SW 1271 (cell line): ENCODE measurements around the gene GOLGA2.
"Not testable (repeated sequence)": the region's sequence is repeated elsewhere in the genome, so short reads cannot be mapped to it uniquely, and the experiment has no call there.

Experiments
- DNase-seq, 2 experiments: peaks; one replicate each; lab custom pipeline; 2025; lab: John Stamatoyannopoulos, UW

The GOLGA2 gene

DNA sequence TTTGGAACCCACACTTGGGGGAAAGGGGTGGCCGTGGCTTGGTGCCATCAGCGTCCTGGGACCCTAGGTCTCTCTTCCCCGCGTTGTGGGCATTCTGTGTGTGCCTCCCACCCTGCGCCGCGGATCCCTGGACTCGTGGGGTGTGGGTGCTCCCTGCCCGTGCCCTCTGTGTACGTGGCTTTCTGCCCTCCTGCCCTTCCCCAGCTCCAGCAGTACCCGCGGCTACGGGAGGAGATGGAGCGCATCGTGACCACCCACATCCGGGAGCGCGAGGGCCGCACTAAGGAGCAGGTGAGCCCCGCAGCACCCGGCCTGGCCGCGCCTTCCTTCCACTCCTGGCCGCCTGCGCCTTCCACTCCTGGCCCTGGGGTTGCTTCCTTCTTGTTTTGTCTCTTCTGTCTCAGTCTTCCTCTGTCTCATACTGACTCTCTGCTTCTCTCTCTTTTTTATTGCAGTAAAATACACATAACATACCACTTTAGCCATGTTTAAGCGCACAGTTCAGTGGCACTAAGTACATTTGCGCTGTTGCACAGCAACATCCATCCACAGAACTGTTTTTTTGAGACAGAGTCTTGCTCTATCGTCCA, 41.9 kb downstream of the GOLGA2 start:
- no peak for DNase-seq

GRCh38 chr9:128232528-128233428, 43.0 kb downstream of the GOLGA2 start:
- DNase-seq = no peak

DNA sequence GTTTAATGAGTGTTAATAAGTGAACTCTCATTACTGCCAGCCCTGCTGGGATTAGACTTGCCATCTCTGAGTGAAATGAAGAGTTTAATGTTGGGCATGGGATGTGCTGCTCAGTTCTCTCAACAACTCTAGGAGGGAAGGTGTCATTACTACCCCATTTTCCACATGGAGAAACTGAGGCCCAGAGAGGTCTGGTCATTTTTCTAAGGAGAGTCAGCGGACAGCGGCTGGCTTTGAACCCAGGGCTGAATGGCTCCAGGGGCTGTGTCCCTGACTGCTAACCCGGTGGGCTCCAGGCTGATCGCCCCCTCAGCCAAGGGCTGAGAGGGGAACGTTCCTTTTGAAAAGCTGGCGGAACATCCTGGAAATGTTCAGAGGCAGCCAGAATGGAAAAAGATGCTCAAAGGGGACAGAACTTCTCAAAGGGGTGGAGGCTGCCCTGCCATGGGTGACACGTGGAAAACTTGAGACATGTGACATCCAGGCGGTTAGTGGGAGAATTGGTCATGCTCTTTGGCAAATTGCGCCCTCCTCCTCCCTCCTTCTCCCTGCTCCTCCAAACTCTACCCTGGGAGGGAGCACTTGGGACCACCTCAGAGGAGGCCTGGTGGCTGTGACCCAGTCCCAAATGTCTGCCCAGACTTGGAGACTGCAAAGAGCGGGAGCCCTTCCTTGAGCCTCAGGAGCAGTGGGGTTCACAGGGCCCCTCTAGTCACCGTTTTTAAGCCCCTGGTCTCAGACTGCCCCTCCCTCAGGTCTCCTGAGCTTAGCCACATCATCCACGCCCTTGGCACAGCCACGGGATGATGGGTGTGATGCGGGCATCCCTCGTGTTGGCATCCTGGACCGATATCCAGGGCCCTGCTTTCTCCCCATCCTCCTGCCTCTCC, 43.9 kb downstream of the GOLGA2 start:
- DNase-seq = no peak

GRCh38 chr9:128230897-128231296, 44.9 kb downstream of the GOLGA2 start:
- DNase-seq = not testable (repeated sequence)

DNA sequence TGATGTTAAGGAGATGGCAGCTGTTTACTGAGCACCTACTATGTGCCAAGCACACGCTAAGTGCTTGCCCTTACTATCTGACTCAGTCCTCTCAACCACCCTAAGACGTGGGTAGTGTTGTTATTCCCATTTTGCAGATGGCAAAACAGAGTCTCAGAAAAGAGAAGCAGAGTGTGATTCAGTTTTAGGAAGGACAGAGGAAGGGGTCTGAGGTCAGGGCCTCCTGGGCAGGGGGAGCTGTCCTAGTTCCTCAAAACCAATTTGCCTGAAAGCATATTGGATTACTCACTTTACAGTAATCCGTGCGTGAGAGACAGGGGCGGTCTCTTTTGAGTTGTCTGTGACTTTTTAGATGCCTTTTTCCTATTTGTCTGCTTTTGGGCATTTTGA, 49.4 kb downstream of the GOLGA2 start:
- DNase-seq = no peak

GRCh38 chr9:128225770-128226411, 49.9 kb downstream of the GOLGA2 start:
- DNase-seq = no peak

GRCh38 chr9:128224877-128225276, 50.9 kb downstream of the GOLGA2 start:
- DNase-seq = no peak

DNA sequence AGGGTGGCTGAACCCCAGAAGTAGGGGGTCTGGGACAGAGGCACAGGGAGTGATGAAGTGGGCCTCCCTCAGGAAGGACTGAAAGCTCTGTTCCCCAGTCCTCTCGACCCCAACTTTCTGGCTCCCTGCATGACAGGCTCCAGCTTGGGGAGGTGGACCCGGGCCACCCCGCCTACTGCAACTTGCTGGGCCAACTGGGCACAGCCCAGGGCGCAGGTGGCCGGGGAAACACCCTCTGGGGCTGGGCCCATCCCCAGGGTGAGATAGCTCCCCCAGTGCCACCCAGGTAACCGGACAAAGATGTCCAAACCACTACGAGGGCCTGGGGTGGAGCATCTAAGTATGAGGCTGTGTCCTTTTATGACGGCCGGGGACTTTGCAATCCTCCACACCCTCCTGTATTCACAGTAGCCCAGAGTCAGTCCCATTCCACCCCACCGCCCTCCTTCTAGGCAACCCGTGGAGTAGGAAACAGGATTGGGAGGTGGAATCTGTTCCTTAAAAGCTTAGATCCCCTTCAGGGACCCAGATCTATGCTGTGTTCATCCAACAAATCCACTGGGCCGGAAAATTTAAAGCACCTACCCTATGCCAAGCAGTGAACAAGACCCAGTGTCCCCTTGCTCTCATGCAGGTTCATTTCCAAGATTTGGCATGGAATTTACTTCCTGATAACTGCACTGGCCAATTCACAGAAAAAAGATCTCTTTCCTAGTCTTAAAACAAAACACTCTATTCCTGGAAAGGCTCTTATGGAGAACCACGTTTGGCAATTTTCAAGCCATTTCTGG, 52.7 kb downstream of the GOLGA2 start:
- no peak for DNase-seq

- DNase-seq = no peak
These were observed 53.8 kb downstream of the GOLGA2 start for GRCh38 chr9:128222026-128222425.

DNA sequence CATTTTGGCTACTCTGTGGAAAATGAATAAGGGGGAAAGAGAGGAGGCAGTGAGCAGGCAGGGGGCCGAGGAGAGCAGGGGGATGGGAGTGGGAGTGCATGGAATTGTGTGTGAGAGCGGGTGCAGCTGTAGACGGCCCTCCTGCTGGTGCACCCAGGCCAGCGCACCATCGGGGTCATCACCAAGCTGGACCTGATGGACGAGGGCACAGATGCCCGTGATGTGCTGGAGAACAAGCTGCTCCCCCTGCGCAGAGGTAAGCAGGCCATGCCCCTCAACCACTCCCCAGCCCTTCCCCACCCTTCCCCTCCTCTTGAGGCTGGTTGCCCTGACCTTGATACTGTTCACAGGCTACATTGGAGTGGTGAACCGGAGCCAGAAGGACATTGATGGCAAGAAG, 56.0 kb downstream of the GOLGA2 start:
- DNase-seq = no peak

DNA sequence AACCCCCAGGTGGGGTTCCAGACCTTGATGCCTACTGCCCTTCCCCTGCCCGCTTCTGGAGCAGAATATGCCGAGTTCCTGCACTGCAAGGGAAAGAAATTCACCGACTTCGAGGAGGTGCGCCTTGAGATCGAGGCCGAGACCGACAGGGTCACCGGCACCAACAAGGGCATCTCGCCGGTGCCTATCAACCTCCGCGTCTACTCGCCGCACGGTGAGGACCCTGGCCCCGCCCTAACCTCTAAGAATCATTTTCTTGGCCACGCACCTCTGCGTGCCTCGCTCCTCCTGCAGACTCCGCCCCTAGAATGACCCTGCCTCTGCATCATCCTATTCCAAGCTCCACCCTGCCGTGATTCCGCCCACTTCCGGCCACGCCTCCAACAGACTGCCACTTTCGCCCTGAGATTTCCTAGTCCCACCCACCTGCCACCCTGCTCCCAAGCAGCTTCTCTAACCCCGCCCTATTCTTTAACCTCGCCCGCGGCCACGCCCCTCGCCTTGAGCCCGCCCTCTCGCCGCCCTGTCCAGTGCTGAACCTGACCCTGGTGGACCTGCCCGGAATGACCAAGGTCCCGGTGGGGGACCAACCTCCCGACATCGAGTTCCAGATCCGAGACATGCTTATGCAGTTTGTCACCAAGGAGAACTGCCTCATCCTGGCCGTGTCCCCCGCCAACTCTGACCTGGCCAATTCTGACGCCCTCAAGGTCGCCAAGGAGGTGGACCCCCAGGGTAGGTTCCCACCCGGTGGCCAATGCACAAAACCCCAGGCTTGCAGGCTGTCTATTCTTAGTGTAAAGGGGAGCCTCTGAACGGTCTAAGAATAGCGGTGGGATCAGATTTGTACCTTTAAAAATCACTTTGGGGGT, 57.1 kb downstream of the GOLGA2 start:
- peak; percentile 50 to 64 for DNase-seq

DNA sequence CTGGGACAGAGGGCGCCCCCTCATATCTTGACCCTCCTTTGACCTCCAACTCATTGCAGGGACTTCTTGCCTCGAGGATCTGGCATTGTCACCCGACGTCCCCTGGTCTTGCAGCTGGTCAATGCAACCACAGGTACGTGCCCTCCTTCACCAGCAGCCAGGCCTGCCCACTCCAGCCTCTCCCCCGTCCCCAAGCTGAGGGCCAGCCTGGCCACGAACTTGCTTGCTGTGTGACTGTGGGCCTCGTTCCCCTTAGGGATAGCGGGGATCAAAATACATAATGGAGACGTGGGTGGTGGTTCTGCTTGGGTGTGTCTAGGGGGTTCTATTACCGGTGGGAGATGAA, 57.7 kb downstream of the GOLGA2 start:
- no peak for DNase-seq

- no peak for DNase-seq
These were observed 58.8 kb downstream of the GOLGA2 start for GRCh38 chr9:128216781-128217553.

GRCh38 chr9:128215491-128216409, 60.1 kb downstream of the GOLGA2 start:
- no peak for DNase-seq

DNA sequence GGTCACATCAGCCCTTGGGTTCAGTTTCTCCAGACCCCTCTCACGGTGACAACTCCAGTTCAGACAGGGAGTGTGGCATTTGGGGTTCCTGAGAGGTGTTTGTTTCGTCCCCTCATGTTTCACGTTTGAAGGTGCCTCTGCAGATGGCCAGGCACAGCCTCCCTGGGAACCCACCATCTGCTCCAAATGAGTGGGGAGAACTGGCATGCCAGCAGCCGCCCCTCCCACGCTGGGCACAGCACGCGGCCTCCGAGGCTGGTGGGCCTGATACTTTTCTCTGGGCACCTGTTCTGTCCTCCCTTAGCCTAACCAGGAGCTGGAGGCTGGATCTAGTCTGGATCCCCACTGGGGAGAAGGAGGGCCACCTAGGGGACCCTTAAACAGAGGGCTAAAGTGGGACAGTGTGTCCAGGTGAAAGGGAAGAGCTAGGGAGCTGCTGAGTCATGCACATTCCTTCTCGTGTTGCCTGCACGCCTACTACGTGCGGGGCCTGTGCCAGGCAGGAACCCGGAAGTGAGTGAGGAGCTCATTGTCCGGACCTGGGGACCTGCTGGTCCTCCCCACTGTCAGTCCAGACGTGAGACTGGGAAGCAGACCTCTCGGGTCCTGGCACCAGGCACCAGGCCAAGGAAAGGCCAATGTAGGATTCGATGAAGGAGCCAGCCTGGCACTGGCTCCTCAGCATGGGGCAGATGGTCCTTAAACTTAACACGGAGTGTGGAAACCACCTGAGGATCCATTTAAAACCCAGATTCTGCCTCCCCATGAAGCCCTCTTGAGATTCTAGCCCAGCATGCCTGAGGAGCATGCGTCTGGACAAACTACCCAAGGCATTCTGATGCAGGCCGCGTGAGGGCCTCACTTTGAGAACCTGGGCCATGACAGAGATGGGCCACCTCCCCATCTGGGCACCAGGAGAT, 61.0 kb downstream of the GOLGA2 start:
- DNase-seq = no peak

DNA sequence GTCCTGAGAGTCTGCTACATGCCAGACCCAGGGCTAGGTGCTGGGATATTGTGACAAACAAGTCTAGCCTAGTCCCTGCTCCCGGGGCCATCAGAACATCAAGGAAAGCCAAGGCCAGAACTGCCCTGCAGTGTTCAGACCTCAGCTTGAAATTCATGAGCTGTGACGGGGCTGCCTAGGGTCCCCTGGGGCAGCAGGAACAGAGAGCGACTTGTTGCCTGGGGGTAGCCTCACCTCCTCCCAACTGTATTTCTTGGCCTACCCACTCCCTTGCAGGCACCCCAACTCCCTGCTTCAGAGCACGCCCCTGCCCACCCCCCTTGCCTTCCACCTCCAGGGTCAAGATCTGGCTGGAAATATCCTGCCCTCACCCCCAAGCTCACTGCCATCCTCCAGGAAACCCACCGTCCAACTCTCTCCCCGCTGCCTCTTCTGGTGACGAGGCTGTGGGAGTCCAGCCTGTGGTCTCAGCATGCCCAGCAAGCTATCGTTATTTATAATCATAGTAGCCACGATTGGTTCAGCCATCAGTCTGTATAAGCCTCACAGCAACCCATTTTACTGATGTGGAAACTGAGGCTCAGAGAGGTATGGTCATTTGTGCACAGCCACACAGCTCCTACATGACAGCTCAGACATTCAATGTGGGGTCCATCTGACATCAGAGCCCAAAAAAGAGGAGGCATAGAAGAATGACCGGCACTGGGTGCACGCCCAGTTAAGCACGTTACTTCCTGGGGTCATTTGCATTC, 61.9 kb downstream of the GOLGA2 start:
- no peak for DNase-seq

- DNase-seq = no peak
These were observed 63.9 kb downstream of the GOLGA2 start for GRCh38 chr9:128211981-128212281.
